ENCODE measurements around the gene TRIM26. TPM values are rescaled to one million over a fixed set of nuclear protein-coding genes. Genes with fewer than 3 reads are reported as not detected.

The TRIM26 gene
- total and polyA plus RNA-seq, 8 donors, result 29.4 to 51.3 (median 31.9) TPM

GRCh38 chr6:30160785-30161531 lies 52.2 kb downstream of the TRIM26 start, which contains the start of gene TRIM10:
TRIM10 (minus strand) TSS chr6:30161211; CDS start chr6:30160858, 353 bp downstream.
- no peak for TF ChIP-seq CTCF (IDR thresholded peaks at IDR 0.05)
- Histone ChIP-seq H3K4me3 (no peak within 1 kb of the TSS), H3K9me3 (no peaks in the 10 kb centered on the region), H3K4me1 (peaks cover 0 to 5% of the 10 kb centered on the region in 2 donors), H3K27ac (no peak within 1 kb of the TSS), H3K27me3 (peaks cover 0 to 9% of the 10 kb centered on the region in 2 donors), H3K36me3 (no peaks in the 10 kb centered on the region)
- DNase-seq (no peak), ATAC-seq (no peak)
- intact Hi-C loops (cut with DNase I), result no loop called here

- peaks cover 0 to 9% of the 10 kb centered on the region in 2 donors for H3K27me3 ChIP-seq
- no peak for DNase-seq
- no peaks in the 10 kb centered on the region for H3K36me3 ChIP-seq
- peaks cover 0 to 5% of the 10 kb centered on the region in 2 donors for H3K4me1 ChIP-seq
- H3K27ac ChIP-seq, result no peak overlapping the region
- no peak for TF ChIP-seq CTCF (IDR thresholded peaks at IDR 0.05)
- no peaks in the 10 kb centered on the region for H3K9me3 ChIP-seq
- no peak overlapping the region for H3K4me3 ChIP-seq
- no peak for ATAC-seq
- intact Hi-C loops (cut with DNase I), result no loop called here
Measured at GRCh38 chr6:30160008-30160784, 53.0 kb downstream of the TRIM26 start.

- H3K36me3 ChIP-seq, result no peaks in the 10 kb centered on the region
- H3K4me1 ChIP-seq, result peaks cover 0 to 5% of the 10 kb centered on the region in 2 donors
- H3K27ac ChIP-seq, result no peak overlapping the region
- no peak overlapping the region for H3K4me3 ChIP-seq
- TF ChIP-seq CTCF (IDR thresholded peaks at IDR 0.05), result no peak
- intact Hi-C loops (cut with DNase I), result no loop called here
- no peak for DNase-seq
- no peak for ATAC-seq
- H3K27me3 ChIP-seq, result peaks cover 0 to 6% of the 10 kb centered on the region in 2 donors
- no peaks in the 10 kb centered on the region for H3K9me3 ChIP-seq
Measured at GRCh38 chr6:30158475-30159040, 54.6 kb downstream of the TRIM26 start.

GRCh38 chr6:30157999-30158398 lies 55.2 kb downstream of the TRIM26 start:
- ATAC-seq (no peak), DNase-seq (no peak)
- no peaks in the 10 kb centered on the region for H3K9me3 ChIP-seq
- peaks cover 0 to 9% of the 10 kb centered on the region in 2 donors for H3K4me1 ChIP-seq
- intact Hi-C loops (cut with DNase I), result no loop called here
- no peaks in the 10 kb centered on the region for H3K36me3 ChIP-seq
- H3K27me3 ChIP-seq, result peaks cover 0 to under 1% of the 10 kb centered on the region in 2 donors
- no peak for TF ChIP-seq CTCF (IDR thresholded peaks at IDR 0.05)
- no peak overlapping the region for H3K4me3 ChIP-seq
- no peak overlapping the region for H3K27ac ChIP-seq

- peaks cover 0 to 12% of the 10 kb centered on the region in 2 donors for H3K4me1 ChIP-seq
- H3K27me3 ChIP-seq, result no peaks in the 10 kb centered on the region
- H3K27ac ChIP-seq, result no peak overlapping the region
- TF ChIP-seq CTCF (IDR thresholded peaks at IDR 0.05), result no peak
- H3K36me3 ChIP-seq, result no peaks in the 10 kb centered on the region
- intact Hi-C loops (cut with DNase I), result no loop called here
- no peak for DNase-seq
- ATAC-seq, result no peak
- no peak overlapping the region for H3K4me3 ChIP-seq
- H3K9me3 ChIP-seq, result no peaks in the 10 kb centered on the region
Measured at GRCh38 chr6:30157581-30157980, 55.6 kb downstream of the TRIM26 start.

Data from left lung (tissue), 10 donors.